Measurements from ENCODE around the gene SARNP.

DNA sequence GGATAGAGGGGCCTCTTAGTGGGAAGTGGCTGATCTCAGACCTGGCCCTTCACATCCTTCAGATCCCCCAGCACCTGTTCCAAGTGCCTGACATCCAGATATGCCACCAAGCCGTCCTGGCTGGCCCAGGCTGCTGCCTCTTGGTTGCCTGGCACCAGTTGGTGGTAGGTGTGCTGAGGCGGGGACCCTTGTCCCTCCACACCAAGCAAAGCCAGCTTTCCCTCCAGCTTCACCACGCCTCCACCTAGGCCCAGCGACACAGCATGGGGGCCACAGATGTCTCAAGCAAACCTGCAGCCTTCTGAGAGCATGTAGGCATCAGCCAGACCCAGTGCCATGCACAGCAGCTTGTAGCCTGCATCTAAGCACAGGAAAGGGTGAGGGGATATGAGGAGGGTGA lies 85.2 kb downstream of the SARNP start:
- TF ChIP-seq CTCF (IDR thresholded peaks at IDR 0.05) (no peak), POLR2A (IDR thresholded peaks at IDR 0.05) (no peak), EP300 (IDR thresholded peaks at IDR 0.05) (no peak)
